ENCODE data around the gene RNF8.
"Not testable (repeated sequence)": the region's sequence is repeated elsewhere in the genome, so short reads cannot be mapped to it uniquely, and the experiment has no call there.

Gene RNF8

DNA sequence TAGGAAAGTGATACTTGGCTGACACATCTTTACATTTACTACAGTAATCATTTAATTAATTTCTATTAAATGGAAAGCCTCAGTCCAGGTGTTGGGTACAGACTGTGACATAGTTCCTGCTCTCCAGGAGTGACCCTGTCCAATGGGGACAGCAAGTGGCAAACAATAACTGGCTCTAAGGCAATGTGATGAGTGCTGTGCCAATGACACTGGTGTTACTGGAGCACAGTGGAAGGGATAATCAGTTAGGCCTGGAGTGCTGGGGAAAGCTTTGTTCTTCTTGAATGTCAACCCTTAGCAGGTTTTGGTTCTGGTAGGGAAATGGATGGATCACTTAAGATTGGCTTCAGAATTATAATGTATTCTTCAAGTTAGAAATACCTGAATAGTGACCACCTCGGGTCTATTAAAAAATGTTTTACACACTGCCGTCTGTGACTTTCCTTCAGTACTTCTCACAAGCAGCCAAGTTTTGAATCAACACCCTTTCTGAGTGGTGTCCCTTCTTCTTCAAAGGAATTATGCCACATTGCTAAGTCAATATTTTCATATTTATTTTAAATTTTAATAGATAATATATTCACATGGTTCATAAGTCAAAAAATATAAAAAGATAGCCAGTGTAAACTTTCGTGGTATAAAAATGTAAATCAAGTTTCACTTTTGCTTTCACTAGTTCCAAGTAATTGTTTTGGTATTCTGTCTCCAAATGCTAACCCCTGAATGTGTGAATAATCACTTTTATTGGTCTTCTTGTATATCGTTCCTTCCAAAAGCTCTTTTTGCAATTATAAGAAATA lies 88.8 kb downstream of the RNF8 start:
- in situ Hi-C loops (cut with MboI; ENCODE audit: low sequenced_read_pairs) = no loop called here

DNA sequence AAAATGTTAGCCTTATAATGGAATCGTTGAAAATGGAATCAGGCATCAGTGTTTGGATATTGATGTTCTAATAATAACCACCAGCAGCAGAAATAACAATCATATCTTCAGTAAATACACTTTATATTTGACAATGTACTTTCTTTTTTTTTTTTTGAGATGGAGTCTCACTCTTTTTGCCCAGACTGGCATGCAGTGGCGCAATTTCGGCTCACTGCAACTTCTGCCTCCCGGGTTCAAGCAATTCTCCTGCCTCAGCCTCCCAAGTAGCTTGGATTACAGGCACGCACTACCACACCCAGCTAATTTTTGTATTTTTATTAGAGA lies 89.4 kb downstream of the RNF8 start:
- in situ Hi-C loops (cut with MboI; ENCODE audit: low sequenced_read_pairs) = not testable (repeated sequence)
